SK-N-MC (cell line): Measurements from ENCODE around the gene TPSG1.

Experiments
- EZH2 ChIP-seq: fragments of 200-600 bp; sonication (generic); IDR thresholded peaks from one replicate; pipeline ENCODE4 v1.6.1; 2017; ENCODE audit warnings: antibody characterized with exemption
- POLR2AphosphoS5 ChIP-seq: IDR thresholded peaks from 2 replicates; pipeline ENCODE4 v1.6.1; 2012; ENCODE audit warnings: mild to moderate bottlenecking, low read depth, low read length, borderline replicate concordance

DNA sequence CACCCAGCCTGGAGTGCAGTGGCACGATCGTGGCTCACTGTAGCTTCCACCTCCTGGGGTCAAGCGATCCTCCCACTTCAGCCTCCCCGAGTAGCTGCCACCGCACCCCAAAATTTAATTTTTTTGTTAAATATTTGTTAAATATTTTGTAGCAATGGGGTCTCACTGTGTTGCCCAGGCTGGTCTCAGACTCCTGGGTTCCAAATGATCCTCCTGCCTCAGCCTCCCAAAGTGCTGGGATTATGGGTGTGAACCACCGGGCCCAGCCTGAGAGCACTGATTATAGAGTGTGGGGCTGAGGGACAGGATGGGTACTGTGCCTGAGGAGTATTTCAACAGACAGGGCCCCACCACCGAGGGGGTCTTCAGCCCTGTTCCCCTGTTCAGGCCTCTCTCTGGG lies 35.6 kb downstream of the TPSG1 start:
- TF ChIP-seq EZH2 (no peak), POLR2AphosphoS5 (no peak)
